HFF-Myc (cell line): ENCODE data around the gene P2RX2.

ENCODE experiments used
- DNase-seq: peaks from one replicate; pipeline ENCODE4 v3.0.0-alpha.2; 2011; ENCODE audit warnings: low read depth; ENCODE audit errors: extremely low read depth
- H3K4me3 ChIP-seq: replicated peaks from 2 replicates; pipeline ENCODE4 v1.5.1; 2011; ENCODE audit warnings: low read depth, mild to moderate bottlenecking, control low read depth, low read length
- TF ChIP-seq, protein P1 (sequence below): IDR thresholded peaks from 2 replicates; pipeline ENCODE4 v1.5.1; 2012; ENCODE audit warnings: mild to moderate bottlenecking, low read depth, low read length, control low read depth; ENCODE audit errors: missing control alignments

P2RX2 gene

DNA sequence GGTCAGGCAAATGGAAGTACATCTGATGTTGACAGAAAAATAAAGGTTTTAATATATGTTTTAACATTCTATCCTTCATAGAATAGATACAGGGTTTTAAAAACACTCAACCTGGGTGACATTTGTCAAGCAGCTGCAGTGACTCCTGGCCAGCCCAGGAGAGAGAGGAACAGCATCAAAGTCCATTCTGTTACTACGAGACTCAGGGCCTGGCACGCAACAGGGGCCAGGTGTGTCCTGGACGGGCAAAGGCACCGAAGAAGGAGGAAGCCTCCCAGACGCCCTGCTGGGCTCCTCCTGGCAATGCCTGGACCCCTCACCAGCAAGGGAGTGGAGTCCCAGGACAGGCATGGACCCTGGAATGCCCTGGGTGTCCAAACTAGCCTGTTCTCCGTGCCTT is 30.3 kb upstream of the P2RX2 start:
- DNase-seq = no peak
- TF ChIP-seq, protein P1, sequence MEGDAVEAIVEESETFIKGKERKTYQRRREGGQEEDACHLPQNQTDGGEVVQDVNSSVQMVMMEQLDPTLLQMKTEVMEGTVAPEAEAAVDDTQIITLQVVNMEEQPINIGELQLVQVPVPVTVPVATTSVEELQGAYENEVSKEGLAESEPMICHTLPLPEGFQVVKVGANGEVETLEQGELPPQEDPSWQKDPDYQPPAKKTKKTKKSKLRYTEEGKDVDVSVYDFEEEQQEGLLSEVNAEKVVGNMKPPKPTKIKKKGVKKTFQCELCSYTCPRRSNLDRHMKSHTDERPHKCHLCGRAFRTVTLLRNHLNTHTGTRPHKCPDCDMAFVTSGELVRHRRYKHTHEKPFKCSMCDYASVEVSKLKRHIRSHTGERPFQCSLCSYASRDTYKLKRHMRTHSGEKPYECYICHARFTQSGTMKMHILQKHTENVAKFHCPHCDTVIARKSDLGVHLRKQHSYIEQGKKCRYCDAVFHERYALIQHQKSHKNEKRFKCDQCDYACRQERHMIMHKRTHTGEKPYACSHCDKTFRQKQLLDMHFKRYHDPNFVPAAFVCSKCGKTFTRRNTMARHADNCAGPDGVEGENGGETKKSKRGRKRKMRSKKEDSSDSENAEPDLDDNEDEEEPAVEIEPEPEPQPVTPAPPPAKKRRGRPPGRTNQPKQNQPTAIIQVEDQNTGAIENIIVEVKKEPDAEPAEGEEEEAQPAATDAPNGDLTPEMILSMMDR = no peak
- no peak overlapping the region for H3K4me3 ChIP-seq

DNA sequence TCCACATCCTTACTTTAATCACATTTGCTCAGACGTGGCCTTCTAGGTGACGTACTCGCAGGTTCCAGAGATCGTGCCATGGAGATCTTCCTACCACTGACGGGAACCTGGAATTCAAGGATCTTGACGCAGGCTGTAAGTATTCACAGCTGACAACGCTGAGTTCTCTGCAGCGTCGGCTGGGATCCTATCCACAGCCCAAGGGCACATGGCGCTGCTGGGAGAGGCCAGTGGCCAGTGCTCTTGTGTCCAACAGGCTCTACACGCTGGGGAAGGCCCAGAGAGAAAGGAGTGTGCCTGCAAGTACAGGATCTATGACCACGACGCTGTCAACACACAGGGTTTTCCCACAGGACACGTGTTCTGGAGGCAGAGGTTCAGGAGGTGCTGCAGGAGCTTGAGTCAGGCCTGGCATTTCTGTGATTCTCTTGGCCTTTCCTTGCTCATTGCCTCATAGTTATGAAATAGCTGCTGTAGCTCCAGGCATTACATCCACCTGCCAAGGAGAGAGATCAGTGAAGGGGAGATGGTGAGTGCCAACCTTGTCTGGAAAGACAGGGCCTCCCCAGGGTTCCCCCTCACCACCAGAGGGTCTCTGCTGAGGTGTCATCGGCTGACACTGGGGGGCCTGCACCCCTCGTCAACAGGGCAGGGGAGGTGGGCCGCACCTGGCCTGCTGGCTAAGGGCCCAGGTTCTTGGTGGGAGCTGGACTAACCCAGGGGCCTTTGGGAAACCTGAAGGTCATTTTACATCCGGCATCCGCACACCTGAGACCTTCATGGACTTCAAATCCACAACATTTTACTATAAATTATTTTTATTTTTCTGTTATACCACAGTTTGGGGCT is 29.5 kb upstream of the P2RX2 start:
- TF ChIP-seq, protein P1 = no peak
- DNase-seq = no peak
- no peak overlapping the region for H3K4me3 ChIP-seq

DNA sequence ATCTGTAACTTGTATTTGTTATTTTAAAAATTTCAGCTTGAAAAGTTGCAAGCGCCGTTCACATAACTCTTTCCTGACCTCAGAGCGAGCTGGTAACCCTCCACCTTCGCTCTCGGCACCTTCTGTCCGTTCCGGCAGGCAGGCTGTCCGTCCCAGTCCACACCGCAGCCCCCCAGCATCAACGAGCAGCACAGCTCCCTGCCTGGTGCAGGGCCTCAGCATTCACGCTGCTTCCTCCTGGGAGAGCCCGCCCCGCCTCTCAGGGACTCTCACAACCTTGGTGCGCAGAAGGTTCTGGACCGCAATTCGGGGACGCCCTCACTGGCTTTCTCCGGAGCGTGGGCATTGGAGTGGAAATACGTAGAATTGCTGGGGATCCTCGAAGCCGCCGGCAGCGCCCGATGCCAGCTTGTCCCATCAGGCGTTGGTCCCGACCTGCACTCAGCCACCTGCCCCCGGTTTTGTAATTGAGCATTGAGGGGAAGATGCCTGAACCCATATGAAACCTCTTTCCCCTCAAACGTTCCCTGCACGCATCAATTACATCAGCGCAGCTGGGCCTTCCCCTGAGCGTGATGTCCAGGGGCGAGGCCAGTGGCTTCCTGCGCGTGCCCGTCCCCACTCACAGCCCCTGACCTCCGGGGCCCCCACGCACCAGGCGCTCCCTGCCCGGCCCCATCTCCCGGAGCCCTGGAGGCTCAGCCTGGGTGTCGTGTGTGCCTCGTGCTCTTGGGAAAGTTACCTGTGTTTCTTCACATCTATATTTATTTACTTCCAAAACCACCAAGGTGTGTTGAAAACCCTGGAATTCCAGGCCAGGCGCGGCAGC is 27.3 kb upstream of the P2RX2 start:
- TF ChIP-seq, protein P1 = no peak
- no peak for DNase-seq

DNA sequence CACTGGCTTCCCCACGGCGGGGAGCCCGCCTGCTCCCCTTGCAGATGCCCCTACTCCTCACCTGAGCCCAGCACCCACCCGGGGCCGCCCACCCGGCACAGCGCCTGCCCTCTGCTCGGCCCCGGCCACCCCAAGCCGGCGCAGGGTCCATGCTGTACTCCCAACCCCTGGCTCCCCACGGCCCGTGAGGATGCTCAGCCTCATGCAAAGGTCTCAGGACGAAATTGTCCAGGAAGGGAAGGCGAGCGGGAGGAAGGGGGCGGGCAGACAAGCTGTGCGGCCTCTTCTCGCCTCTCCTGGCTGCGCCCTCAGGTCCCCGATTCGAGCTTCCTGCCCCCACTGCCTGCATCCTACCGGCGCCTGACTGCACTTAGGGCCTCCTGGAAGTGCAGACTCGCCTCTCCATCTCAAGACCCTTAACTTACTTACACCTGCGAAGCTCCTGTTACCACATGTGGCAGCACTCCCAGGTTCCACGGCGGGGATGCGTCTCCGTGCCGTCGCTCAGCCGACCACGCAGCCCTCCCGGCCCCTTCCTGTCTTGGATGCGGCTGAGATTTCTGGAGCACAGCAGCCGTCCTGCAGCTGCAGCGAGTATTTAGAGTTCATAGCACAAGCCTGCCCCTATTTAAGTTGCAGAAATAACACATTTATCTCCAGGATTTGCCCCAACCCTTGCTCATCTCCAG is 26.1 kb upstream of the P2RX2 start:
- DNase-seq = no peak
- TF ChIP-seq, protein P1 = no peak
- H3K4me3 ChIP-seq = no peak overlapping the region

More for the DNA sequence above, 27.3 kb upstream of the P2RX2 start:
- H3K4me3 ChIP-seq = no peak overlapping the region

DNA sequence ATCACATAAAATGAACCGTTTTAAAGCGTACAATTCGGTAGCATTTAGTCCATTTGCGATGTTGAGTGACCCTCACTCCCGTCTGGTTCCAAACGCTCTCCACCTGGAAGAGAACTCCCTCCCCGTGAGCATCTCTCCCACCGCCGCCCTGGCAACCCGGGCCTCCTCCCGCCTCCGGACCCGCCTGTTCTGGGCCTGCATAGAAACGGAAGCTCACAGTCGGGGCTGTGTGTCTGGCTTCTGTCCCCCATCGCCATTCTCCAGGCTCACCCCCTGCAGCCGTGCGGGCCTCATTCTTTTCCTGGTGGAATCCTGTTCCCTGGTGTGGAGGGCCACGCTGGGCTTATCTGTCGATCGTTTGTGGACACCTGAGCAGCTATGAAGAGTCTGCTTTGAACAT is 25.5 kb upstream of the P2RX2 start:
- TF ChIP-seq, protein P1 = no peak
- H3K4me3 ChIP-seq = no peak overlapping the region
- no peak for DNase-seq

DNA sequence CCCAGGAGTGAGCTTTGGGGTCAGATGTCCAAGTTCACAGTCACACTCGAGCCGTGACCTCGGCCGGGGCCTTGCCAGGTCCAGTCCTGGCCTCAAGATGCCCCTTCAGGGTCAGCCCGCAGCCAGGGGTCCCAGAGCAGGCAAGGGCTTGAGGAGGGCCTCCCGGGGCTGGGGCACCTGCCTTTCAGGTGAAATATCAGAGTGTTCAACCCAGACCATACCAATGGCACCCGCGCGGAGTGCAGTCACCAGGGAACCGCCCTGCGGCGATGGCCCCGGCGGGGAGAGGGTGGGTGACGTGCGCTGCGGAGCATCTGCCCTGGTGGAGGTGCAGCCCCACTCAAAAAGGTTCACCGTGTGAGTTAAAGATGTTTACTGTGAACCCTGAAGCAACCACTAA is 25.1 kb upstream of the P2RX2 start:
- TF ChIP-seq, protein P1 = no peak
- no peak overlapping the region for H3K4me3 ChIP-seq
- no peak for DNase-seq
